Amygdala (tissue), 56 donors: ENCODE results near the gene MTHFR.
A peak's percentile ranks its signal among the peaks of the same experiment; 100 is the strongest.
"Not testable (repeated sequence)": the region's sequence is repeated elsewhere in the genome, so short reads cannot be mapped to it uniquely, and the experiment has no call there.

Experiments
- DNase-seq, 56 donors: peaks; one replicate each; lab custom pipeline; 2025; lab: John Stamatoyannopoulos, UW

Gene MTHFR

DNA sequence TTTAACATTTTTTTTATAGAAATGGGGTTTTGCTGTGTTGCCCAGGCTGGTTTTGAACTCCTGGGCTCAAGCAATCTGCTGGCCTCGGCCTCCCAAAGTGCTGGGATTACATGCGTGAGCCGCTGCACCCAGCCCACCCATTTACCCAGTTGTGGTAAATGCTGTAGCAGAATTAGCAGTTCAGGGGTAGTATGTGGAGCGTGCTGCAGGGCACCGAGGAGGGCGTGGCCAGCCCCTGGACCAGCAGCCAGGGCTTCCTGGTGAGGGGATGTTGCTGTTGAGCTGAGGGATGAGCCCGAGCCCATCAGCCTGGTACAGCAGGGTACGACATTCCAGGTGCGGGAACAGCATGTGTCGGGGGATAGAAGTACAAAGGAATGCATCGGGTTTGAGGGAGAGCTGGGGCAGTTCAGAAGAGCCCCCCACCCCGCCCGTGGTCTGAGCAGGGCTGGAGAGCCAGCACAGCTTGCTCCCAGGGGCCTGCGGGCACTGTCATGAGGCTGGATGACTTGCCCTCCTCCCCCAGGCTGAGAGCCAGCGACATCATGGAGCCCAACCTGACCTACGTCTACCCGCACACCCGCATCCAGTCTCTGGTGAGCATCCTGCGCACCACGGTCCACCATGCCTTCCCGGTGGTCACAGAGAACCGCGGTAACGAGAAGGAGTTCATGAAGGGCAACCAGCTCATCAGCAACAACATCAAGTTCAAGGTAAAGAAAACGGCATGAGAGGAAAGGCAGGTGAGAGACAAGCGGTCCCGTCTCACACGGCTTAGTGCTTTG lies 29.9 kb upstream of the MTHFR start:
- DNase-seq, result no peak

DNA sequence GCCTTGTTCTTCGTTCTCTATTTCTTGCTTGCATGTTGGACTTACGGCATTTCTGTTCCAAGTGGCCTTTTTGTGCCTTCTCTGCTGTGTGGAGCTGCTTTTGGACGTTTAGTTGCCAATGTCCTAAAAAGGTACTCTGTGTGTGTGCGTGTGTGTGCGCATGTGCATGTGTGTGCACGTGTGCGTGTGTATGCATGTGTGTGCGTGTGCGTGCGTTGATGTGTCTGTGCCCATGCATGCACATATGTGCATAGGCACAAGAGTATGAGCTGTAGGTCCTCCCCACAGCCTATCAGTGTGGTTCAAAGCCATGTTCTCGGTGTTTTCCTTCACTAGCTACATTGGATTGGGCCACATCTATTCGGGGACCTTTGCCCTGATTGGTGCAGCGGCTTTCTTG lies 28.1 kb upstream of the MTHFR start:
- DNase-seq, result no peak

DNA sequence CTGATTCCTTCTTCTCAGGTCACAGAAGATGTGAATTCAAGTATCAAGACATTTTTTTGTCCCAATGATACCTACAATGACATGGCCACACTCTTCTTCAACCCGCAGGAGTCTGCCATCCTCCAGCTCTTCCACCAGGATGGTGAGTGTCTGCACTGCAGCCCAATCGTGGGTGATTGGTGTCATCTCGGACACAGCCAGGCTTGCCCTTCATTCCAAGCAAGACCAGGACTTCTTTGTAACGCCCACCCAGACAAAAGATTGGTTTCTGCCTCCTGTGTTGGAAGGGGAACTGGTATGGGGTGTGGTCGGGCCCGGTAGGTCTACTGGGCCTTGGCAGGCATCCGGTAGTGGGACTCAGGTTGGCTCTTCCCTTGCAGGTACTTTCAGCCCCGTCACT lies 27.7 kb upstream of the MTHFR start:
- no peak for DNase-seq

DNA sequence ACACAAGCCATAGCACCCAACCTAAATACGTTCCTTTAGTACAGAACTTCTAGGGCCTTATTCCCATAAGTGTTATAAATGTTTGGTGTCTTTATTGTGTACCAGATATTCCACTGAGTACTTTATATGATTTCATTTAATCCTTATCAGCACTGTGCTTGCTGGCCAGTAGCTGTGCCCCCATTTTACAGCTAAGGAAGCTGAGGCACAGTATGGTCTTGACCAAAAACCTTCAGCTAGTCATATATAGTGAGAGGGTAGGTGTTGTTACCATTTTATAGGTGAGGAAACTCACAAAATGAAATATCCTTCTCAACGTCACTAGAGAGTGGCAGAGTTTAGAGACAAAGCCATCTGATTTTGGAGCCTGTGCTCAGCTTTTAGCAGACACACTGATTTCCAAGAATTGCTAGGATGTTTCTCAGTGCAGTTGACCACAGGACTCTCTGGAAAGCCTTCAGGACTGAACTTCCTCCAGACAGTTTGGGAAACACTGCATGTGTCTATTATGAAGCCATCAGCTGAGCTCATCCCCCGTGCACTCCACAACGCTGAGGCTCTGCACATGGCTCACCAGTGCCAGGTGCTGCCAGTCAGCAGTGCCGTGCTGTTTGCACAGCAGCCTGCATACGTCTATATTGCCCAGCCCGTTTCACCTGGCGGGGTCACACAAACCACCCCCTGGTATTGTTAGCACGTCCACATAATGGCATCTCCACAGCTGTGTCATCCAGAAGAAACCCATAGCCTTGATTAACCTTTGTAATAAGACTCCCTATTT lies 26.4 kb upstream of the MTHFR start:
- DNase-seq, result no peak

DNA sequence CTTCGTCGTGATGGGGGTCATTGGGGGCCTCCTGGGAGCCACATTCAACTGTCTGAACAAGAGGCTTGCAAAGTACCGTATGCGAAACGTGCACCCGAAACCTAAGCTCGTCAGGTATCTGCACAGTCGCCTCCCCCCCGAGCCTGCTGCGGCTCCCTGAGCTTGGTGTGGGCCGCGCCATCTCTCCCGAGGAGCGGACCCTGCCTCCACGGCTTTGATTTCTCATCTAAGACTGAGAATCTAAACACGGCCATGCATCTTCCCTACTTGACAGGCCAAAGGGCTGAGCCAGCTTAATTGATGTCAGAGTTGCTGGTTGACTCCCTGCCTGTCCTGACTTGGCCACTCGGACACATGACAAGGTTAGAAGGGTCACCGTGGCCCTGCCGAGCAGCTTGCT lies 22.7 kb upstream of the MTHFR start:
- DNase-seq, result no peak

DNA sequence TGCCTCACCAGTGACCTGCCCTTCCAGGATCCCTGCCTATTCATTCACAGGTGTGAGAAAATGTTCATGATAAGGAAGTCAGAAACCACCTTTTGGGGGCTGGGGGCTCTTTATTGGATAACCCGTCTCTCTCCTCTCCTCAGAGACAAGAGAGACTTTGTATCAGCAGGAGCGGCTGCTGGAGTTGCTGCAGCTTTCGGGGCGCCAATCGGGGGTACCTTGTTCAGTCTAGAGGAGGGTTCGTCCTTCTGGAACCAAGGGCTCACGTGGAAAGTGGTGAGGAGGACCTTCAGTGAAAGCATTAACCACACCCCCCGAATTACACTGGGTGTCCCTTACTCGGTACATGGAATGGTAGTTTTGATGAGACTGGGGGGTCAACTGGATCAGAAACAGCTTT lies 21.2 kb upstream of the MTHFR start:
- no peak for DNase-seq

DNA sequence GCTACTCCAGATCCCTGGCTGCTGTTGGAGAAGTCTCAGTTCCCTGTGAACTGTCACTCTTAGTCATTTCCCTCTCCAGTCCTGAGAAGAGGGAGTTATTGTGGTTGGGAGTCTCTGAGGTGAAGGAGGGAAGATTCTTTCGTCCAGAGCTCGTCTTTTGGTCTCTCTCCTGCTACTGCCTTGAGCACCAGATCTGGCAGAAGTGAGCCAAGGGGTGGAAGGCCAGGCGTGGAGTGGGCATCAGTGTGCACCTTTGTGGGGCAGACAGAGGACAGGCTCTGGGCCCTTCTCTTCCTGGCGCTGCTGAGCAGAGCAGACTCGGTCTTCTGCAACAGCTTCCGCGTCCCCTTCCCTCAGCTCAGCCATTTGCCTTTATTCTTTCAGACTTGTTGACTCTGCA lies 19.4 kb upstream of the MTHFR start:
- DNase-seq, result no peak

DNA sequence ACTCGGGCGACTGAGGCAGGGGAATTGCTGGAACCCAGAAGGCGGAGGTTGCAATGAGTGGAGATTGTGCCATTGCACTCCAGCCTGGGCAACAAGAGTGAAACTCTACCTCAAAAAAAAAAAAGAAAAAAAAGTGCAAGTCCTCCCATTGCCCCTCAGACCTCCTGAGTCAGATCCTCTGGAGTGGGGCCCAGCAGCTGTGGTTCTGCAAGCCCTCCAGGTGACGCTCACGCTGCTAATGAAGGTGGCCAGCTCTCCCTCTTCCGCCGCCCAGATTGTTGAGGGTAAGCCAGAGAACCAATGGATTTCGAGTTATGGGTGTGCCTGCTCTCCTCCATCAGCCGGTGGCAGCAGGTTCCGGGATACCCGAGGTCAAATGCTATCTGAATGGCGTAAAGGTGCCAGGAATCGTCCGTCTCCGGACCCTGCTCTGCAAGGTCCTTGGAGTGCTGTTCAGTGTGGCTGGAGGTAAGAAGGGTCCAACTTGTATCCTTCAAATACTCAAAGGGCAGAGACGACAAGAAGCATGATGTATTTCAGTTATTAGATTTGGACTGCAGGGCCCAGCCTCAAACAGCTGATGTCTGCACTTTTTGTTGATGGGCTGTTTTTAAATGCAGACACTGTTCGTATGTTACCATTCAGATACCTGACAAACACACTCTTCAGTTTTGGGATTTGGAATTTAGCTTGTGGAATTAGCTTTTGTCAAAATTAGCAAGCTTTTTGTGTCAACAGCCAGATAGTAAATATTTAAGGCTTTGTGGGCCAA lies 17.8 kb upstream of the MTHFR start:
- DNase-seq, result no peak

DNA sequence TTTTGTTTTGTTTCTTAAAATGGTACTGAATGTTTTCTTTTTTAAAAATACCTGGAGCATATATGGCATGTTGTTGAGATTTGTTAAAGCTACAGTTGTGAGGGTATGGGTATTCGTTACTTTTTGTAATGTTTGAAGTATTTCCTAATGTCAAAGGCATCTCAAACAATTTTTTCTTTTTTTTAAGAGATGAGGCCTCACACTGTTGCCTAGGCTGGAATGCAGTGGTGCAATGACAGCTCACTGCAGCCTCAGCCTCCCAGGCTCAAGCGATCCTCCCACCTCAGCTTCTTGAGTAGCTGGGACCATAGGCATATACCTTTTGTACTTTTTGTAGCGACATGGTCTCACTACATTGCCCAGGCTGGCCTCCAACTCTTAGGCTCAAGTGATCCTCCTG lies 16.3 kb upstream of the MTHFR start:
- DNase-seq, result no peak

DNA sequence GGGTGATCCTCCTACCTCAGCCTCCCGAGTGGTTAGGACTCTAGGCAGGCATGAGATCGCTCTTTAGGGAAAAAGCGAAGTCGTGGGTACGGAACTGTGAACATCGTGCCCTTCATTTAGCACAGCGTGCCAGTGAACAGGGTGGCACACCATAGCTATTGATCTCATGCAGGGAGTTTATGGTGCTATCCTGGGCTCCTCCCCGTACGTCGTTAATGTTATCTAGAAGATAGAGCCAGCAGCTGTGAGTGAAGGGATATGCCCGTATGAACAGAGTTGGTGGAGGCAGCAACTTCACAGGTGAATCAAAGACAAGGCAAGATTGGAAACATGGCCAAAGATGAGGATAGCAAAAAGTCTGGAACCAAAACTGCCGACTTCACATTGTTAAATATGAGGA lies 11.4 kb upstream of the MTHFR start:
- no peak for DNase-seq

DNA sequence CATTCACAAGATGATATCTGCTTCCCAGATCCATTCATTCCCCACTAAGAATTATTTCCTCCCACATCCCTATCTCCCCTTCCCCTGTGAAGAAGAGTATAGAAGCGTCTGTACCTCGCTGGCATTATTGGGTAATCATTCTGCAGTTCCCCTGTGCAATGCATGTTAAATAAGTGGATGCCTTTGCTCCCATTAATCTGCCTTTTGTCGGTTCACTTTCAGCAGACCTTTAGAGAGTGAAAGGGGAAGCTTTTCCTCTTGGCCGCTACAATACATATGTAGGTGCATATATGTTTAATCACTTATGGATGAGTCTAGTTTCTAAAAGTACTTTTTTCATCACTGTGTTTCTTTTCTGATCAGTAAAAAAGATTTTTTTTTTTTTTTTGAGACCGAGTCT lies 7.3 kb upstream of the MTHFR start:
- no peak for DNase-seq

DNA sequence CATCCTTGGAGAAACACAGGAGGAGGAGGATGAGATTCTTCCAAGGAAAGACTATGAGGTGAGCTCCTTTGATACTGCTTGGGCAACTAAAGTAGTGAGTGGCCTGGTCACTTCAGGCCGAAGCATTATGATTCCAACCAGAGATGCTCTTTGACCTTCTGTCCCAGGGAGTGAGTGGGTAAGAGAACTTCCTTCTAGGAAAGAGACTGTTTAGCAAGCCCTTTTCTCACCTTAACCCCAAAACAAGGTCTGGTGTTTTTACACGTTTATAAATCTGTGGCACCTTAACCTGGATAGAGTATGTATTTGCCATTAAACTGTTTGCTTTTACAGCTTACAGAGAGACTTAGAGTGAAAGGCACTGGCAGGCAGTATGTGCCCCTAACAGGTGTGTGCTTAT lies 1.4 kb upstream of the MTHFR start:
- no peak for DNase-seq

DNA sequence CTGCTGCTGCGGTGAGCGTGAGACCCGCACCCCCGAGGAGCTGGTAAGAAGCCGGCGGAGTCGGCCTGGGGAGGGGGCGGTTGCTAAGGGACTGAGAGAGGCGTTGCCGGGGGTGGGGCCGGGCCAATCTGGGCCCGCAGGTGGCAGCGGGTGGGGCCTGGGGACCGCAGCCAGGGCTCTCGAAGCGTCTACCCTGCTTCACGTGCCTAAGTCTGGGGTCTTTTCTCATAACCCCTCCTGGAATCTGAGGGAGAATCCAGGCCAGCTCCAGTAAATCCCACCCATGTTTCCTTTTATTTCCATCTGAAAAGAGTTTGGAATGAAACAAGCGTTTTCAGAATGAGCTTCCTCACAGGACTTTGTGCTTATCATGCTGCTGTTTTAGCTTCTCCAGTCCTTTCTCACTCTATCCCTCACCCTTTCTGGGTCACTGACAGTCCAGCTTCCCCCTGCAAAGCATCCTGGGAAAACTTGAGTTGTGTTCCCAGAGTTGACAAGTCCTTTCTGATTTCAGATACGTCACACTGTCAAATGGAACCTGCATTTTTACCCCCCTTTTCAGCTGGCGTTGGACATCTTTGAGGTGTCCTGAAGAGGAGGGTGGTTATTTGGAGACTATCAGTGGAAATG lies 658 bp upstream of the MTHFR start:
- peak in 14 of 56 donors; percentile 15 to 80 (median 49) for DNase-seq

DNA sequence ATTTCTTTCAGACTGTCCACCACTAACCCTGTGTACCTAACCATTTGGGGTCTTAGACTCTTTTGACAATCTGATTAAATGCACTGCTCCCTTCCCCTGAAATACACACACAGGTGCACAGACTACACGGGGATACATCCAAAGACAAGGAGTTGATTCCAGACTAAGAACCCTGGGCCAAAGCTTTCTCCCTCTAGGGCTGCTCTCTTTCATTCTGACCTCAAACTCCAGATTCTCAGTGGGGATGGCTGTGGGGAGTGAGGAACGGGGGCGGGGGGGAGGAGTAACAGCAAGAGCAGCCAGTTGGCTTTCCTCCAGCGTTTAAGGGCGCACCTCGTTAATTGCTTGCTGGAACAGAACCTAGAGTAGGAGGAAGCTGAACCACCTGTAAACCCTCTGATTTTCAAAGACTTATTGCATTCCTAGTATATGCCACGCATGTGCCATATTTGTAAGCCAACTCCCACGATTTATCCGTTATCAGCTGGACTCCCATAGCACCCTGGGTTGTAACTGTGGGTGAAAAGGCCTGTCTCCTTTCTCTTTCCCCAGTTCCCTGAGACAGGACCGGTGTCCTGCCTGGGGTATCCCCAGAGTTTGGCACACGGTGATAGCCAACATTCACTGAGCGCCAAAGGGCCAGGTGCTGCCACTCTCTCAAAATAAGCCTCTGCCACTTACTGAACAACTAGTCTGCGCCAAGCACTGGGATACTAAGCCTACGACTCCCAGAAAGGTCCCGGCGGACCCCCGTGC lies 920 bp downstream of the MTHFR start:
- DNase-seq, result peak in 6 of 56 donors; percentile 13 to 38 (median 20)

DNA sequence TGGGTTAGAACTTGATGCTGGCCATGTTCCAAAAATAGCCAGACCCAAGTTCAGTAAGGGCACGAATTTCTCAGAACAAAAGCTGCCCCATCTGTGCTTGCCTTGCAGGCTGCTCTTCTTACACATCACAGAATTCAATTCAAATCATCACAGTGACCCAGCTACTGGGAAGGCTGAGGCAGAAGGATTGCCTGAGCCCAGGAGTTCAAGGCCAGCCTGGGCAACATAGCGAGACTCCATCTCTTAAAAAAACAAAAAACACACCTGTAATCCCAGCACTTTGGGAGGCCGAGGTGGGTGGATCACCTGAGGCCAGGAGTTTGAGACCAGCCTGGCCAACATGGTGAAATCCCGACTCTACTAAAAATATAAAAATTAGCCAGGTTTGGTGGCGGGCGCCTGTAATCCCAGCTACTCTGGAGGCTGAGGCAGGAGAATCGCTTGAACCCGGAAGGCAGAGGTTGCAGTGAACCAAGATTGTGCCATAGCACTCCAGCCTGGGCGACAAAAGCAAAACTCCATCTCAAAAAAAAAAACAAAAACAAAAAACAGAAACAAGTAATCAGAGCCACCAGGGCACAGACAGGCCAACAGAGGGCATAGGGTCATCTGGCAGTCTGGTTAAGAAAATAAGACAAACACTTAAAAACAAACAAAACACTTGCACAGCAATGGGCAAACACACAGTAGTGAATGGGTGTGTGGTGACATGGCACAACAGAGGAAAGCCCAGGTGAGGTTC lies 1.7 kb downstream of the MTHFR start:
- DNase-seq, result not testable (repeated sequence)

DNA sequence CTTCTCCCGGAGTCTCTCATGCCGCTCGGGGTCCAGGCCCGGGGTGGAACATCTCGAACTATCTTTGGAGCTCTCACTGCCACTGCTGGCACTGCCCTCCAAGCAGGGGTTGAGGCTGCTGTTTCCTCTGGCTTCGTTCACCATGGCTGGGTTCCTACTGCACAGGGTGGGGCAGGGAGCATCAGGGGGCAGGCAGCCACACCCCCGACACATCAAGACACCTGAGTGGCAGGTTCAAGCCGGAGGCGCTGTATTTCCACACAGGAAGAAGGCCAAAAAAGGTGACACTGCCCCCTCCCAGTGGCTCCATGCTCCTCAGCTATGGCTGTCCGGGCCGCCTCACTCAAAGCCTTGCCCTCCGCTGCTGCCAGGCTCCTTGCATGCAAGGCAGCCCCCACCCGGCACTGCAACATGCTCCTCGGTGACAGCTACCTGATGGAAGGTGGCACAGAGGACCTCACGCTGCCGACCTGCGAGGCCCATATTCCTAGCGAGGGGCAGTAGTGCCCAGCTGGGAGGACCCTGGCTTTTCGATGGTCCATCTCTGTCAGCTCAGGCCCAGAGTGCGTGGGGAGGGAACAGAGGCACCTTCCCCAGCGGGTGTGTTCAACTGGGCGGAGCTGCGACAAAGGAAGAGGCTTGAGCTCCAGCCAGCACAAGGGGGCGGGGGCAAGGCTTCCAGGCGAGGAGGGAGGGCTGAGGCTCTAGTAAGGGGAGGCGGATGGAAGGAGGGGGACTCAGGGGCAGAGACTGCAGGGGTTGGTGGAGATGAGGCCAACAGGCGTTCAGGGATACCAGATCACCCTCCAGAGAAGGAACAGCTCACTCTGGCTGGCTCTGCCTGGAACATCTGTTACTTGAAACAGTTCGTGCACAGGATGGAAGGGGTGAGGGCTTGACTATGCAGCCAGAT lies 2.5 kb downstream of the MTHFR start:
- peak in 39 of 56 donors; percentile 13 to 77 (median 46) for DNase-seq

DNA sequence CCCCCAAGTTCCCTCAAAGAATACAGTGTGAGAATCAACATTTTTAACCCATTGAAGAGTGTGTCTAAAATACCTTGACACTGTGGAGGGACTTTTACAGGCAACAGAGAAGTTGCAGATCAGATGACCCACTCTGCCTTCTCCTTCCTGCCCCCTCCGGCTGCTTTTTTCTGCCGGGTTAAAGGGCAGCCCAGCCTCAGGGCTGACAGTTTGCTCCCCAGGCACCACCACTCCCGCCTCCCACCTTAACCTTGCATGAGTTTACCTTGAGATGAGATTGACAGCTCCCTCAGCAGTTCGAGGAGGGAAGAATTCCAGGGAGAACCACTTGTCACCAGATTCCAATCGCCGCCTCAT lies 3.2 kb downstream of the MTHFR start:
- peak in 2 of 56 donors; percentile 16 to 24 for DNase-seq

DNA sequence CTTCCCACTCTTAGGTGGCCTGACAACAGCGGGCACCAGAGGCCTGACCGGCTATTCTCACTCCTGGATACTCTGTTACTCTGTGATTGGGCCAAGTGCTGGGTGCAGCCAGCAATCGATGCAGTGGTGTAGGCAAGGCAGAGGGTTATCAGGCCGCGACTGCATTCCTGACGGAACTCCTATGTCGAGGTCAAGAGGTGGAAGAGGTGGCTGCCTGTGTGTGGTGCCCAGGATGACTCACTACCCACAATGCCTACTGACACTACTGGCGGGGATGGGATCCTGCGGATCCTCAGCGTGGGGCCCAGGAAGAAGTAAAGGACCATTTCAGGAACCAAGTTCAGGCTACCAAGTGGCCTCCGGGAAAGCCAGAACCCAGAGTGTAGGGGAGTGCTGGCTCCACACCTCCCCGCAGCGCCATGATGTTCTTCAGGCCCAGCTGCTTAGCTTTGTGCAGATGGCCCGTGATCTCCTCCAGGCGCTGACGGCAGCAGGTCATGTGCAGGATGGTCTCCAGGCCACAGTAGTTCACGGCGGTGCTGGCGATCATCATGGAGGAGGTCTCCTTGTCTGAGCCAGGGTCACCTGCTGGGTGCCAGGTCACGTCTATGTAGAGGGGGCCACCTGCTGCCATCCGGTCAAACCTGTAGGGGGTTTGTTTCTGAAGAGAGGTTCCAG lies 4.9 kb downstream of the MTHFR start:
- no peak for DNase-seq
